ENCODE data around the gene HOXC6. TPM values are rescaled to one million over a fixed set of nuclear protein-coding genes. Genes with fewer than 3 reads are reported as not detected.
A peak's percentile ranks its signal among the peaks of the same experiment; 100 is the strongest.

HOXC6 gene
- total RNA-seq, 4 donors from 2014 or later: 0.21 to 1.1 (median 0.30) TPM; not detected in 1

DNA sequence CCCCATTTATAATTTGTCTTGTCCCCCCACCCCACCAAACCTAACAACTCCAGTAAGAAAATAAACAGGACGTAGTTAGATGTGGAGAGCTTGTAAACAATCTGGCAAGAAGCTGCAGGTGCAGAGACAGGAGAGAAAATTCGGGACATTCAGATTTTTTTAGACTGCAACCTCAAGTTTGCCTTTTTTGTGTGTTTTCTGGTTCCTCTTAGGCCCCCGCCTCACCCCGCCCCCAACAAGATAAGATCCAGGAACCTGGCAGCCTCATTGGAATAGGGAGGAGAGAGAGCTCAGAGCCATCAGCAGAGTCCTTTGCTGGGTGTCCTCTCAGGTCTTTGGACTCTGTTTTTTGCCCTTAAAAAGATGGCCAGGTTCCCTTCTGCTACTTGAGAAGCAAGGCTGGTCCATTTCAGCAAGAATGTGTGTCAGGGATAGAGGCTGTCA, 40.4 kb upstream of the HOXC6 start:
- Histone ChIP-seq H3K27ac (no peak overlapping the region), H3K4me1 (peaks cover 18 to 47% (median 20%) of the 10 kb centered on the region in 3 donors), H3K36me3 (no peaks in the 10 kb centered on the region), H3K4me3 (no peak overlapping the region), H3K27me3 (peaks cover 38 to 100% (median 90%) of the 10 kb centered on the region in 4 donors), H3K9me3 (no peaks in the 10 kb centered on the region)
- DNase-seq: no peak
- TF ChIP-seq, protein P1, sequence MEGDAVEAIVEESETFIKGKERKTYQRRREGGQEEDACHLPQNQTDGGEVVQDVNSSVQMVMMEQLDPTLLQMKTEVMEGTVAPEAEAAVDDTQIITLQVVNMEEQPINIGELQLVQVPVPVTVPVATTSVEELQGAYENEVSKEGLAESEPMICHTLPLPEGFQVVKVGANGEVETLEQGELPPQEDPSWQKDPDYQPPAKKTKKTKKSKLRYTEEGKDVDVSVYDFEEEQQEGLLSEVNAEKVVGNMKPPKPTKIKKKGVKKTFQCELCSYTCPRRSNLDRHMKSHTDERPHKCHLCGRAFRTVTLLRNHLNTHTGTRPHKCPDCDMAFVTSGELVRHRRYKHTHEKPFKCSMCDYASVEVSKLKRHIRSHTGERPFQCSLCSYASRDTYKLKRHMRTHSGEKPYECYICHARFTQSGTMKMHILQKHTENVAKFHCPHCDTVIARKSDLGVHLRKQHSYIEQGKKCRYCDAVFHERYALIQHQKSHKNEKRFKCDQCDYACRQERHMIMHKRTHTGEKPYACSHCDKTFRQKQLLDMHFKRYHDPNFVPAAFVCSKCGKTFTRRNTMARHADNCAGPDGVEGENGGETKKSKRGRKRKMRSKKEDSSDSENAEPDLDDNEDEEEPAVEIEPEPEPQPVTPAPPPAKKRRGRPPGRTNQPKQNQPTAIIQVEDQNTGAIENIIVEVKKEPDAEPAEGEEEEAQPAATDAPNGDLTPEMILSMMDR (IDR thresholded peaks at IDR 0.05): no peak
- no peak for TF ChIP-seq POLR2A (IDR thresholded peaks at IDR 0.05)
- WGBS, 2 donors: 5 to 6% methylated on average over 4 of the region's 4 CpGs
- intact Hi-C loops (cut with DNase I): no loop called here

DNA sequence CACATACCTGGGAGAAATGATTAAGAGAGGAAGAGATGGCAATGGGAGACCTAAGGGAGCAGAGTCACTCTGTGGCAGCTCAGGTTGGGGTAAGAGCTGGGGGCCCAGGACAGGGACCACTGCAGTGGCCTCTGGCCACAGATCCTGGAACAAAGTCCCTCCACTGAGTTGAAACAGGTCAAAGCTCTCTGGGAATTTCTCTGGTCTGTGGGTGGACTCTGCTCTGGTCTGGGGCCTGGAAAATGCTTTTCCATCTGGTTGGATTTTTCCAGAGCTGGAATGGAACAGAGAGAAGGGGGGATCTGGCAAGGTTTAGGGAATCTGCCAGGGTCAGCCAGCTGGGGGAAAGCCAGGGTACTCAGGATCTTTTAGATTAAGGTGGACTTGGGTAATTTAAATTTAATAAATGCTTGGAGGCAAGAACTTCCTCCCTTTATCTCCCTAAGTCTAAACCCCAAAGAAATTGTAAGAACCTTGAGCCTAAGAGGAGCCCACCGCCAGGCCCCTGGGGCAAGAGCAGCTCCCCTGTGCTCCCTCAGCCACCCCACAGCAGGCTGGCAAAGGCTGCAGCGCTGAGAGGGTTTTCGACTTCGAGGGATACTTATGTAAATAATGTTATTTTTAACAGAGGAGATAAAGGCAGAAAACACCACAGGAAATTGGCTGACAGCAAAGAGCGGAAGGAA, 39.6 kb upstream of the HOXC6 start:
- Histone ChIP-seq H3K4me3 (no peak overlapping the region), H3K27ac (no peak overlapping the region), H3K4me1 (peaks cover 18 to 45% (median 20%) of the 10 kb centered on the region in 3 donors), H3K9me3 (no peaks in the 10 kb centered on the region), H3K36me3 (no peaks in the 10 kb centered on the region), H3K27me3 (peaks cover 36 to 100% (median 89%) of the 10 kb centered on the region in 4 donors)
- TF ChIP-seq POLR2A (IDR thresholded peaks at IDR 0.05): no peak
- TF ChIP-seq, protein P1 (IDR thresholded peaks at IDR 0.05): no peak
- DNase-seq: no peak
- intact Hi-C loops (cut with DNase I): no loop called here
- WGBS, 2 donors: 13 to 24% methylated on average over 4 to 5 of the region's 5 CpGs

DNA sequence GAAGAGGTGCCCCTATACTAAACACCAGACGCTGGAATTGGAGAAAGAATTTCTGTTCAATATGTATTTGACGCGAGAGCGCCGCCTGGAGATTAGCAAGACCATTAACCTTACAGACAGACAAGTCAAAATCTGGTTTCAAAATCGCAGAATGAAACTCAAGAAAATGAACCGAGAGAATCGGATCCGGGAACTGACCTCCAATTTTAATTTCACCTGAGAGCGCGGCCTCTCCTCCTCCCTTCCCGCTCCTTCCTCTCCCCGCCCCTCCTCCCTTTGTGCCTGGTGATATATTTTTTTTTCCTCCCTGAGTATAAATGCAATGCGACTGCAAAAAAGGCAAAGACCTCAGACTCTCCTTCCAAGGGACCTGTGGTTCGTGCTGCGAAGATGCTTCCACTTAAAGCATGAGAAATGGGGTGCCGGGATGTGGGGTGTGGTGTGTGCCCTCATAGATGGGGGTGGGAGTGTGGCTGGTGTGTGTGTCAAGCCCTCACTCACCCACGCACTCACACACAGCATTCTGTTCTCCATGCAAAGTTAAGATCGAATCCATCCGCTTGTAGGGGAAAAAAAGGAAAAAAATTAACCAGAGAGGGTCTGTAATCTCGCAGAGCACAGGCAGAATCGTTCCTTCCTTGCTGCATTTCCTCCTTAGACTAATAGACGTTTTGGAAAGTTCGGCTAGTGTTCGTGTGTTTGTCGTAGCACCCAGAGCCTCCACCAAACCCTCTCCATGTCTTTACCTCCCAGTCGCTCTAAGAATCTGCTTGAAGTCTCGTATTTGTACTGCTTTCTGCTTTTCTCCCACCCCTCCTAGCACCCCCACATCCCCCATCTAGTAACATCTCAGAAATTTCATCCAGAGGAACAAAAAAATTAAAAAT, 38.8 kb upstream of the HOXC6 start:
- H3K36me3 ChIP-seq: no peaks in the 10 kb centered on the region
- no peak overlapping the region for H3K27ac ChIP-seq
- H3K9me3 ChIP-seq: no peaks in the 10 kb centered on the region
- H3K4me3 ChIP-seq: no peak overlapping the region
- peaks cover 42 to 100% (median 90%) of the 10 kb centered on the region in 4 donors for H3K27me3 ChIP-seq
- no peak for DNase-seq
- peaks cover 22 to 44% (median 22%) of the 10 kb centered on the region in 3 donors for H3K4me1 ChIP-seq
- TF ChIP-seq, protein P1 (IDR thresholded peaks at IDR 0.05): peak in 4 of 6 experiments; percentile 16 to 45 (median 22)
- TF ChIP-seq POLR2A (IDR thresholded peaks at IDR 0.05): no peak
- intact Hi-C loops (cut with DNase I): no loop called here
- WGBS, 2 donors: 7% methylated on average over 28 of the region's 28 CpGs

DNA sequence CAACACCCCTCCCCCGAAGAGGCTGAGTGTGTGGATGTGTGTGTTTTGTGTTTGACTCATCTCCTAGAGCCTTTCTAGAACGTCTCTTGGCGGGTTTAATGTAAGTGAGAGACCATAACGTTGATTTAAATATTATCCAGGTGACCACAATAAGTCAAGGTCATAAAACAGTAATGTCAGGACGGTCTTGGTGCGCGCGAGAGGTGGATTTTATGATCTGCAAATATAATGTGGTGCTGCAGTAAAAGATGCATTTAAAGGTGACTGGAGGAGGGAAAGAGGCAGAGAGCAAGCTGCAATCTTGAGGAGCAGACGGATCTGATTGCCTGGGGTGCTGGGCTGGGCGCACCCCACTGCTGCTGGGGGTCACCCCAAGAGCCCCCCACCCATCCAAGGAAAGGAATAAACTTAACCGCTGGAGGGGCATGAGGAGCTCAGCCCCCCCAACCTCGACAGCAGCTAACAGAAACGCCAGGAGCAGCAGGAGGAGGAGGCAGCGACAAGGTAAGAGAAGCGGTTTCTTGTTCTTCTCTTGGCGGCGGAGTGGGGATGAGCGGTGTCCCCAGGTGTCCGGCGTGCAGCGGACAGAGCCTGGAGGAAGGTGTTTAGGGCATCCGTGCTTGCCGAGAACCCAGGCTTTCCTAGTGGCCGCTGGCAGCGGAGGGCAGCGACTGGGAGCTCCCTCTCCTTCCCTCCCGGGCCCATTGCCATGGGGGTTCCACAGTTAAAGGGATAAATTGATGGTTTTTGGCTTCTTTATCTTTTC, 37.7 kb upstream of the HOXC6 start:
- WGBS, 2 donors: 13 to 16% methylated on average over 11 to 14 of the region's 27 CpGs
- H3K36me3 ChIP-seq: no peaks in the 10 kb centered on the region
- no peak overlapping the region for H3K27ac ChIP-seq
- intact Hi-C loops (cut with DNase I): no loop called here
- DNase-seq: no peak
- H3K27me3 ChIP-seq: peaks cover 45 to 100% (median 92%) of the 10 kb centered on the region in 4 donors
- no peak overlapping the region for H3K4me3 ChIP-seq
- no peaks in the 10 kb centered on the region for H3K9me3 ChIP-seq
- peaks cover 24 to 44% (median 26%) of the 10 kb centered on the region in 3 donors for H3K4me1 ChIP-seq
- TF ChIP-seq, protein P1 (IDR thresholded peaks at IDR 0.05): no peak
- no peak for TF ChIP-seq POLR2A (IDR thresholded peaks at IDR 0.05)

Data from esophagus squamous epithelium (tissue), 5 donors.